Effector memory CD4-positive, alpha-beta T cell (primary cell): ENCODE results near the gene FOXO6.

Experiments used
- DNase-seq, 3 donors: peaks; one replicate each; pipeline ENCODE4 v3.0.0-alpha.2; 2020
- H3K27ac ChIP-seq: 2 replicates; pipeline ENCODE4 v1.7.0; 2013; ENCODE audit warnings: mild to moderate bottlenecking, low read length, moderate library complexity; ENCODE audit not compliant: insufficient read depth, poor library complexity, severe bottlenecking
- H3K27me3 ChIP-seq: replicated peaks from 2 replicates; pipeline ENCODE4 v1.7.0; 2013; ENCODE audit warnings: mild to moderate bottlenecking, low read length; ENCODE audit not compliant: insufficient read depth, control insufficient read depth, poor library complexity, severe bottlenecking
- H3K36me3 ChIP-seq: 2 replicates; pipeline ENCODE4 v1.7.0; 2013; ENCODE audit warnings: mild to moderate bottlenecking, low read length, moderate library complexity; ENCODE audit not compliant: control insufficient read depth, insufficient read depth
- H3K4me1 ChIP-seq: 2 replicates; pipeline ENCODE4 v1.7.0; 2013; ENCODE audit warnings: low read length, mild to moderate bottlenecking; ENCODE audit not compliant: control insufficient read depth, insufficient read depth, poor library complexity, severe bottlenecking
- H3K4me3 ChIP-seq: 2 replicates; pipeline ENCODE4 v1.7.0; 2013; ENCODE audit warnings: low read length, low read depth, mild to moderate bottlenecking; ENCODE audit not compliant: insufficient read depth, poor library complexity, severe bottlenecking
- H3K9me3 ChIP-seq: 2 replicates; pipeline ENCODE4 v1.7.0; 2013; ENCODE audit warnings: mild to moderate bottlenecking, low read length, moderate library complexity; ENCODE audit not compliant: control insufficient read depth

FOXO6 gene

GRCh38 chr1:41384579-41384978, 23.3 kb downstream of the FOXO6 start:
- Histone ChIP-seq H3K36me3 (no peaks in the 10 kb centered on the region), H3K9me3 (no peaks in the 10 kb centered on the region), H3K4me3 (no peak overlapping the region), H3K27me3 (peaks cover 25% of the 10 kb centered on the region), H3K27ac (no peak overlapping the region), H3K4me1 (peaks cover 19% of the 10 kb centered on the region)
- no peak for DNase-seq

GRCh38 chr1:41385398-41386195, 24.4 kb downstream of the FOXO6 start:
- Histone ChIP-seq H3K4me3 (no peak overlapping the region), H3K9me3 (no peaks in the 10 kb centered on the region), H3K36me3 (no peaks in the 10 kb centered on the region), H3K27ac (no peak overlapping the region), H3K27me3 (peaks cover 23% of the 10 kb centered on the region), H3K4me1 (peaks cover 19% of the 10 kb centered on the region)
- no peak for DNase-seq

GRCh38 chr1:41386196-41386663, 25.0 kb downstream of the FOXO6 start:
- H3K4me3 ChIP-seq, result no peak overlapping the region
- no peaks in the 10 kb centered on the region for H3K36me3 ChIP-seq
- H3K27ac ChIP-seq, result no peak overlapping the region
- no peaks in the 10 kb centered on the region for H3K9me3 ChIP-seq
- H3K4me1 ChIP-seq, result peaks cover 19% of the 10 kb centered on the region
- H3K27me3 ChIP-seq, result peaks cover 17% of the 10 kb centered on the region
- no peak for DNase-seq

- no peaks in the 10 kb centered on the region for H3K36me3 ChIP-seq
- peaks cover 10% of the 10 kb centered on the region for H3K4me1 ChIP-seq
- H3K4me3 ChIP-seq, result no peak overlapping the region
- no peak for DNase-seq
- H3K27ac ChIP-seq, result no peak overlapping the region
- H3K27me3 ChIP-seq, result peaks cover 7% of the 10 kb centered on the region
- no peaks in the 10 kb centered on the region for H3K9me3 ChIP-seq
These were observed 26.4 kb downstream of the FOXO6 start for GRCh38 chr1:41387667-41388091.

- Histone ChIP-seq H3K9me3 (no peaks in the 10 kb centered on the region), H3K27me3 (no peaks in the 10 kb centered on the region), H3K4me1 (peaks cover 1% of the 10 kb centered on the region), H3K4me3 (no peak overlapping the region), H3K27ac (no peak overlapping the region), H3K36me3 (no peaks in the 10 kb centered on the region)
- DNase-seq, result no peak
These were observed 27.3 kb downstream of the FOXO6 start for GRCh38 chr1:41388510-41388909.

GRCh38 chr1:41389009-41389408, 27.8 kb downstream of the FOXO6 start:
- DNase-seq, result no peak
- no peaks in the 10 kb centered on the region for H3K36me3 ChIP-seq
- H3K27me3 ChIP-seq, result no peaks in the 10 kb centered on the region
- no peak overlapping the region for H3K4me3 ChIP-seq
- no peak overlapping the region for H3K27ac ChIP-seq
- no peaks in the 10 kb centered on the region for H3K9me3 ChIP-seq
- no peaks in the 10 kb centered on the region for H3K4me1 ChIP-seq

- Histone ChIP-seq H3K27me3 (no peaks in the 10 kb centered on the region), H3K36me3 (no peaks in the 10 kb centered on the region)
These were observed 28.9 kb downstream of the FOXO6 start for GRCh38 chr1:41390166-41390565.

GRCh38 chr1:41390573-41390972, 29.3 kb downstream of the FOXO6 start:
- no peaks in the 10 kb centered on the region for H3K36me3 ChIP-seq
- no peaks in the 10 kb centered on the region for H3K4me1 ChIP-seq
- no peaks in the 10 kb centered on the region for H3K9me3 ChIP-seq
- H3K4me3 ChIP-seq, result no peak overlapping the region
- H3K27ac ChIP-seq, result no peak overlapping the region
- DNase-seq, result no peak
- no peaks in the 10 kb centered on the region for H3K27me3 ChIP-seq

More at GRCh38 chr1:41390166-41390565, 28.9 kb downstream of the FOXO6 start:
- Histone ChIP-seq H3K4me3 (no peak overlapping the region), H3K27ac (no peak overlapping the region), H3K4me1 (no peaks in the 10 kb centered on the region), H3K9me3 (no peaks in the 10 kb centered on the region)
- no peak for DNase-seq

GRCh38 chr1:41391834-41392527, 30.7 kb downstream of the FOXO6 start:
- Histone ChIP-seq H3K27me3 (no peaks in the 10 kb centered on the region), H3K9me3 (no peaks in the 10 kb centered on the region), H3K36me3 (no peaks in the 10 kb centered on the region), H3K4me3 (no peak overlapping the region), H3K4me1 (no peaks in the 10 kb centered on the region), H3K27ac (no peak overlapping the region)
- DNase-seq, result no peak

GRCh38 chr1:41392528-41392924, 31.3 kb downstream of the FOXO6 start:
- Histone ChIP-seq H3K4me3 (no peak overlapping the region), H3K27me3 (no peaks in the 10 kb centered on the region), H3K27ac (no peak overlapping the region), H3K4me1 (no peaks in the 10 kb centered on the region), H3K36me3 (no peaks in the 10 kb centered on the region), H3K9me3 (no peaks in the 10 kb centered on the region)
- no peak for DNase-seq
